A673 (cell line): ENCODE measurements around the gene CAMK4.

ENCODE experiments used
- CTCF ChIP-seq: fragments of 300-800, 200-600 bp; sonication (generic); conservative IDR thresholded peaks from 2 replicates; pipeline ENCODE4 v1.5.1; 2017; ENCODE audit warnings: low read depth, mild to moderate bottlenecking, antibody characterized with exemption, low read length, moderate library complexity, mixed read lengths
- EZH2 ChIP-seq: fragments of 200-600 bp; sonication (generic); IDR thresholded peaks from 2 replicates; pipeline ENCODE4 v1.6.1; 2017; ENCODE audit warnings: borderline replicate concordance, low read depth, mild to moderate bottlenecking, mixed read lengths, antibody characterized with exemption, low read length; ENCODE audit not compliant: poor library complexity, severe bottlenecking

GRCh38 chr5:111461255-111461671 is 237.1 kb downstream of the CAMK4 start:
- TF ChIP-seq CTCF = peak; percentile 66
- no peak for TF ChIP-seq EZH2
